H1 (cell line): ENCODE measurements around the gene CMTM5. TPM values are rescaled to one million over a fixed set of nuclear protein-coding genes. Genes with fewer than 3 reads are reported as not detected.

Experiments
- EZH2 ChIP-seq: fragments of 200-600 bp; sonication (generic); IDR thresholded peaks from 2 replicates; pipeline ENCODE4 v1.7.1; 2012; ENCODE audit warnings: low read depth, mild to moderate bottlenecking, moderate library complexity, low read length, inconsistent platforms; ENCODE audit not compliant: severe bottlenecking
- GTF2F1 ChIP-seq: IDR thresholded peaks from 2 replicates; pipeline ENCODE4 v1.6.1; 2012; ENCODE audit warnings: low read depth, low read length, improper control_type of control experiment, borderline replicate concordance
- HDAC2 ChIP-seq, 2 experiments: fragments of 300-600 bp in 1 of 2; sonication (generic) in 1 of 2; IDR thresholded peaks; 2 replicates each; pipeline ENCODE4 v1.6.1; 2011 to 2012; ENCODE audit warnings: low read depth in 2 of 2, low read length in 2 of 2, mild to moderate bottlenecking in 2 of 2, moderate library complexity in 2 of 2, borderline replicate concordance in 1 of 2, inconsistent platforms in 1 of 2
- HDAC6 ChIP-seq: IDR thresholded peaks from one replicate; pipeline ENCODE4 v1.7.1; 2012; ENCODE audit warnings: low read depth, mild to moderate bottlenecking, inconsistent platforms, low read length, moderate library complexity
- KDM1A ChIP-seq: fragments of 200-600, 300-600 bp; sonication (generic); IDR thresholded peaks from 2 replicates; pipeline ENCODE4 v1.7.1; 2016; ENCODE audit warnings: mild to moderate bottlenecking, low read length, borderline replicate concordance
- RFX5 ChIP-seq: IDR thresholded peaks from 2 replicates; pipeline ENCODE4 v1.6.1; 2011; ENCODE audit warnings: low read depth, low read length, improper control_type of control experiment, borderline replicate concordance
- RNF2 ChIP-seq: fragments of 200-900, 300-1000 bp; sonication (generic); IDR thresholded peaks from 2 replicates; pipeline ENCODE4 v1.7.1; 2016; ENCODE audit warnings: borderline replicate concordance, low read depth, mild to moderate bottlenecking, antibody characterized with exemption, low read length; ENCODE audit not compliant: poor library complexity, severe bottlenecking; ENCODE audit errors: missing control alignments
- YY1 ChIP-seq: IDR thresholded peaks from 2 replicates; pipeline ENCODE4 v1.6.1; 2011; ENCODE audit warnings: low read depth, mild to moderate bottlenecking, low read length
- polyA plus RNA-seq, 7 experiments: library from polyadenylated mRNA; depleted of rRNA in 3 of 7; stranded (reverse) in 5 of 7; unstranded in 2 of 7; fragments of >200 nt in 5 of 7; fragments of 200-250 nt in 2 of 7; gene quantifications; 1 replicate in 5 of 7; 2 replicates in 1 of 7; 4 replicates in 1 of 7; pipeline versions ENCODE4 v1.2.1 to v1.2.3, GENCODE V29; 2011 to 2013; ENCODE audit warnings: missing spikeins in 2 of 7, mixed read lengths in 2 of 7
- total RNA-seq: library from RNA; stranded (reverse); fragmentation: NEBNext Ultra II Directional; extraction: Animal tissue kit (Norgen Biotek cat#: 25700); gene quantifications from 2 replicates; pipeline ENCODE4 v1.2.1, GENCODE V29; 2021

CMTM5 gene
- total and polyA plus RNA-seq, 2 of the 8 experiments (the other 6 are each of a cell fraction or from before 2014, with no cell fraction given) = 2.1 TPM; not detected in 1

DNA sequence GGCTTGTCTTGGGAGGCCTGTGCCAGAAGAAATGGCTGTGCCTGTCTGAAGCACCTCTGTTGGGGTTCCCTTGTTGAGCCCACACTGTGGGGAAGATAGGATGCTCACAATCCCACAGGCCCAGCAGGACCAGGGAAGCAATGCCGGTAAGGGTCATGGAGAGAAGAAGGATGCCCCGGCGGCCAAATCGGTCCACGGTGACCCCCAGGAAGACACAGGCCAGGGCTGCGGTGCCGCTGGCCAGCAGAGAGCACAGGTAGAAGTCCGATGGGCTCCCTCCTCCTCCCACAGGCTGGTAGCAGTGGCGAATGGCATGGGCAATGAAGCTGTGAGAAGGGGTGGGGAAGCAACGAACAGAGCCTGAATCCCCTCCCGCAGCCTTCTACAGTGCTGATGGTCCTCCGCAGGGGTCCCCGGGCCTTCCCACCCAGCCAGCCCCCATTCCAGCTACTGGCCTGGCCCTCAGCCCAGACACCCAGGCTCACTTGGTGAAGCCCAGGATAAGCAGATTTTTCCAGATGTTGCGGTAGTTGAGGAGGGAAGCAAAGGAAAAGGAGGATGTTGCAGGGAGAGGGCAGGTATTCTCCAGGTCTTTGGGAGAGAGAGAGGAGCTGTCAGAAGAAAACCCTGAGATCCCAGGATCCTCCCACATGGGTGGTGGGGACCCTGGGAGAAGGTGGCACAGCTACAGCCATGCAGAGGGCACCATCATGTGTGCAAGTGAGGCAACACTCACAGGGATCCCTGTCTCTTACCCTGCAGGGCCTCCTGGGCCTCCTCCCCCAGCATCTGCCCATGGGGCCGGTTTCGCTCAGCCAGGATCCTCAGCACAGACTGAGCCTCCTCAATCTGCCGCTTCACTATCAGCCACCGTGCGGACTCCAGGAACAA lies 29.2 kb upstream of the CMTM5 start (continued):
- no peak for TF ChIP-seq KDM1A
- no peak for TF ChIP-seq EZH2
- no peak for TF ChIP-seq HDAC6
- no peak for TF ChIP-seq RNF2
- TF ChIP-seq RFX5 = no peak
- TF ChIP-seq YY1 = no peak
- no peak for TF ChIP-seq HDAC2 (IDR thresholded peaks at IDR 0.05; ENCODE audit: borderline replicate concordance in 1 of 2, low read depth in 2 of 2, low read length in 2 of 2)
- no peak for TF ChIP-seq GTF2F1
- TF ChIP-seq, all 59 proteins: peak for 0
